Measurements from ENCODE around the gene ZNF470.

Gene ZNF470

DNA sequence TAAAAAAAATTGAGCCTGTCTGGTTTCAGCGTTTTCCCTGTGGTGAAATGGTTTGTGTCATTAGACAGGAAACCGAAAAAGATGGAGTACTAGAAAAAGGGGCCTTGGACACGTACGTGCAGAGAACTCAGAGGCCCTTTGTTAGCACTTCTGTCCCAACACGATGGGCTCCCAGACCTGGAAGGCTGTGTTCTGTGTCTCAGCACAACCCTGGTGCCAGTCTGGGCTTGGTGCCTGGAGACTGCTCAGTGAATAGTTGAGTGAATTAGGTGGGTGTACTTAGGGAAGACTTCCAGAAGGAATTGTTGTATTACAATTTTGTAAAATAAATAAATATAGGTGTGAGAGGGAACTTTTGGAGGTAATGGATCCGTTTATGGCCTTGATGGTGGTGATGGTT, 36.6 kb downstream of the ZNF470 start:
- H3K27me3 ChIP-seq (ENCODE audit: control insufficient read depth, insufficient read depth, low read length, poor library complexity, severe bottlenecking): no peaks in the 10 kb centered on the region
- no peak overlapping the region for H3K27ac ChIP-seq (ENCODE audit: insufficient read depth, low read depth, low read length, poor library complexity, severe bottlenecking)
- no peak overlapping the region for H3K4me3 ChIP-seq (ENCODE audit: insufficient read depth, low read depth, low read length)
- peaks cover 4% of the 10 kb centered on the region for H3K9me3 ChIP-seq (ENCODE audit: control insufficient read depth, low read length)
- no peaks in the 10 kb centered on the region for H3K4me1 ChIP-seq (ENCODE audit: control insufficient read depth, insufficient read depth, low read length)
- 78 to 80% methylated on average over 5 to 6 of the region's 6 CpGs for WGBS, 2 experiments
- peaks cover 29% of the 10 kb centered on the region for H3K36me3 ChIP-seq (ENCODE audit: control insufficient read depth, insufficient read depth, low read length)

DNA sequence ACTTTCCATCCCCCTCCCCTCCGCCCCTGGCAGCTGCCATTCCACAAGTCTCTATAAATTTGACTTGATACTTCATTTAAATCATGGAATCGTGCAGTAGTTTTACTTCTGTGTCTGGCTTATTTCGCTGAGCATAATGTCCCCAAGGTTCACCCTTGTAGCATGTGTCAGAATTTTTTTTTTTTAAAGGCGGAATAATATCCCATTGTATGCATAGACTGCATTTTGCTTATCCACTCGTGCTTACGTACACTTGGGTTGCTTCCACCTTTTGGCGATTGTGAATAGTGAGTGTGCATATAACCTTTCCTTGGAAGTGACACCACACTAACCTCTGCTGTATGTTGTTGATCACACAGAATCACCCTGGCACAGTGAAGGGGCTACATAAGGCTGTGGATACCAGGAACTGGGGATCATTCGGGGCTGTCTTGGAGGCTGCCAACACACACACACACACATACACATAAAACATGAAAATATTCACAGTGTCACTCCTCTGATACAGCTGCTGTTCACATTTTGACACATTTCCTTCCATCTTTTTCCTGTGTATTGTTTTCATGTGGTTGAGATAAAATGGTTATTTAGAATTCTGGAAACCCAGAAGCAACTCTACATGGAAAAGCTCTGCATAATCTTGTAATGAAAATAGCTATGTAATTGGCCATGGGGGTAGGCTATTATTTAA, 41.2 kb downstream of the ZNF470 start:
- no peaks in the 10 kb centered on the region for H3K4me1 ChIP-seq (ENCODE audit: control insufficient read depth, insufficient read depth, low read length)
- no peak overlapping the region for H3K4me3 ChIP-seq (ENCODE audit: insufficient read depth, low read depth, low read length)
- H3K36me3 ChIP-seq (ENCODE audit: control insufficient read depth, insufficient read depth, low read length): peaks cover 6% of the 10 kb centered on the region
- H3K9me3 ChIP-seq (ENCODE audit: control insufficient read depth, low read length): peaks cover 2% of the 10 kb centered on the region
- no peaks in the 10 kb centered on the region for H3K27me3 ChIP-seq (ENCODE audit: control insufficient read depth, insufficient read depth, low read length, poor library complexity, severe bottlenecking)
- no peak overlapping the region for H3K27ac ChIP-seq (ENCODE audit: insufficient read depth, low read depth, low read length, poor library complexity, severe bottlenecking)
- 95 to 96% methylated on average over 8 of the region's 8 CpGs for WGBS, 2 experiments

DNA sequence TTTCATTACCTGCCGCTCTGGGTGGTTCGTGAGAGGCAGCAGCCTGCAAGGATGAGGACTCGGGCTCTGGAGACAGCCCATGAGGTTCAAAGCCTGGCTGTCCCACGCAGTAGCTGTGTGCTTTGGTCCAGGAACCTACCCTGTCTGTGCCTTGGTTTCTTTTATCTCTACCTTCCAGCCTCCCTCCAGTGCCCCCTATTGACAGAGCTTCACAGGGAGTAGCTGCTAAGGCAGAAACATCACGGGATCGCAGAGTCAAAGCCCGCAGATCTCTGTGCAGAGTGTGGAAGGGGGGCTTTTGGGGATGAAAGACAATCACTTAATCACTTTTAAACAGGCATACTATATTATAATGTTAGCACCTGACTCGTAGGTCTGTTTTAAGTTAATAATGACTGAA, 44.0 kb downstream of the ZNF470 start:
- Histone ChIP-seq H3K4me3 (ENCODE audit: insufficient read depth, low read depth, low read length) (no peak overlapping the region), H3K27ac (ENCODE audit: insufficient read depth, low read depth, low read length, poor library complexity, severe bottlenecking) (no peak overlapping the region), H3K36me3 (ENCODE audit: control insufficient read depth, insufficient read depth, low read length) (peaks cover 13% of the 10 kb centered on the region), H3K4me1 (ENCODE audit: control insufficient read depth, insufficient read depth, low read length) (no peaks in the 10 kb centered on the region), H3K9me3 (ENCODE audit: control insufficient read depth, low read length) (no peaks in the 10 kb centered on the region), H3K27me3 (ENCODE audit: control insufficient read depth, insufficient read depth, low read length, poor library complexity, severe bottlenecking) (no peaks in the 10 kb centered on the region)
- 83 to 84% methylated on average over 8 of the region's 8 CpGs for WGBS, 2 experiments

- Histone ChIP-seq H3K27ac (ENCODE audit: insufficient read depth, low read depth, low read length, poor library complexity, severe bottlenecking) (no peak overlapping the region), H3K27me3 (ENCODE audit: control insufficient read depth, insufficient read depth, low read length, poor library complexity, severe bottlenecking) (no peaks in the 10 kb centered on the region), H3K36me3 (ENCODE audit: control insufficient read depth, insufficient read depth, low read length) (peaks cover 17% of the 10 kb centered on the region), H3K9me3 (ENCODE audit: control insufficient read depth, low read length) (no peaks in the 10 kb centered on the region), H3K4me3 (ENCODE audit: insufficient read depth, low read depth, low read length) (no peak overlapping the region), H3K4me1 (ENCODE audit: control insufficient read depth, insufficient read depth, low read length) (no peaks in the 10 kb centered on the region)
- WGBS, 2 experiments: 93% methylated on average over 2 of the region's 2 CpGs
Observed at GRCh38 chr19:56612737-56613136, 45.5 kb downstream of the ZNF470 start.

GRCh38 chr19:56613639-56614038, 46.4 kb downstream of the ZNF470 start:
- 92 to 93% methylated on average over 5 of the region's 5 CpGs for WGBS, 2 experiments
- no peak overlapping the region for H3K27ac ChIP-seq (ENCODE audit: insufficient read depth, low read depth, low read length, poor library complexity, severe bottlenecking)
- H3K9me3 ChIP-seq (ENCODE audit: control insufficient read depth, low read length): no peaks in the 10 kb centered on the region
- no peak overlapping the region for H3K4me3 ChIP-seq (ENCODE audit: insufficient read depth, low read depth, low read length)
- no peaks in the 10 kb centered on the region for H3K27me3 ChIP-seq (ENCODE audit: control insufficient read depth, insufficient read depth, low read length, poor library complexity, severe bottlenecking)
- H3K4me1 ChIP-seq (ENCODE audit: control insufficient read depth, insufficient read depth, low read length): no peaks in the 10 kb centered on the region
- peaks cover 20% of the 10 kb centered on the region for H3K36me3 ChIP-seq (ENCODE audit: control insufficient read depth, insufficient read depth, low read length)

DNA sequence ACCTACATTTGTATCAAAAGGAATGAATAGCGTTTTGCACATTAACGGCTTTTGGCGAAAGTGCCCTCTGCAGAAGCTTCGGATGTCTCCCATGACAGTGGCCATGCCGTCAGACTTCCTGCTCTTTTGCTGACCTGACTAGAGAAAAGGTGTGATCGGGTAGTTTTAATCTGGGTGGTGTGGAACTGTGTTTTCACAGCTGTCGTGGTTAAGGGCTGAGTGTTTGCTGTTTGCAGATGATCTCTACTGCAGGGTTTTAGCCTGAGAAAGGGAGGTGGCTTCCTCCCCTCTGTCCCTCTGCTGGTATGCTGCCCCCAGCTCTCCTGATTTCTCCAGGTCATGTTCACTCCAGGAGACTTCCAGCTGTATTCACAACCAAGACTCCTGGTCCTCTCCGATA, 50.3 kb downstream of the ZNF470 start:
- Histone ChIP-seq H3K4me1 (ENCODE audit: control insufficient read depth, insufficient read depth, low read length) (no peaks in the 10 kb centered on the region), H3K27ac (ENCODE audit: insufficient read depth, low read depth, low read length, poor library complexity, severe bottlenecking) (no peak overlapping the region), H3K36me3 (ENCODE audit: control insufficient read depth, insufficient read depth, low read length) (peaks cover 35% of the 10 kb centered on the region), H3K4me3 (ENCODE audit: insufficient read depth, low read depth, low read length) (no peak overlapping the region), H3K9me3 (ENCODE audit: control insufficient read depth, low read length) (no peaks in the 10 kb centered on the region), H3K27me3 (ENCODE audit: control insufficient read depth, insufficient read depth, low read length, poor library complexity, severe bottlenecking) (no peaks in the 10 kb centered on the region)
- WGBS, 2 experiments: 94 to 95% methylated on average over 8 of the region's 8 CpGs

- no peaks in the 10 kb centered on the region for H3K27me3 ChIP-seq (ENCODE audit: control insufficient read depth, insufficient read depth, low read length, poor library complexity, severe bottlenecking)
- H3K36me3 ChIP-seq (ENCODE audit: control insufficient read depth, insufficient read depth, low read length): peaks cover 45% of the 10 kb centered on the region
- WGBS, 2 experiments: 81 to 83% methylated on average over 8 of the region's 8 CpGs
- no peaks in the 10 kb centered on the region for H3K4me1 ChIP-seq (ENCODE audit: control insufficient read depth, insufficient read depth, low read length)
- no peak overlapping the region for H3K27ac ChIP-seq (ENCODE audit: insufficient read depth, low read depth, low read length, poor library complexity, severe bottlenecking)
- H3K9me3 ChIP-seq (ENCODE audit: control insufficient read depth, low read length): no peaks in the 10 kb centered on the region
- H3K4me3 ChIP-seq (ENCODE audit: insufficient read depth, low read depth, low read length): no peak overlapping the region
Observed at GRCh38 chr19:56619121-56619520, 51.9 kb downstream of the ZNF470 start.

DNA sequence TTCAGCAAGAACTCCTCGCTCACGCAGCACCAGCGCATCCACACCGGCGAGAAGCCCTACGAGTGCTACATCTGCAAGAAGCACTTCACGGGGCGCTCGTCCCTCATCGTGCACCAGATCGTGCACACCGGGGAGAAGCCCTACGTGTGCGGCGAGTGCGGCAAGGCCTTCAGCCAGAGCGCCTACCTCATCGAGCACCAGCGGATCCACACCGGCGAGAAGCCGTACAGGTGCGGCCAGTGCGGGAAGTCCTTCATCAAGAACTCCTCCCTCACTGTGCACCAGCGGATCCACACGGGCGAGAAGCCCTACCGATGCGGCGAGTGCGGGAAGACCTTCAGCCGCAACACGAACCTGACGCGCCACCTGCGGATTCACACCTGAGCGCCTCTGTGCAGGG, 55.1 kb downstream of the ZNF470 start:
- peaks cover 48% of the 10 kb centered on the region for H3K36me3 ChIP-seq (ENCODE audit: control insufficient read depth, insufficient read depth, low read length)
- H3K27me3 ChIP-seq (ENCODE audit: control insufficient read depth, insufficient read depth, low read length, poor library complexity, severe bottlenecking): no peaks in the 10 kb centered on the region
- H3K9me3 ChIP-seq (ENCODE audit: control insufficient read depth, low read length): peaks cover 3% of the 10 kb centered on the region
- WGBS, 2 experiments: 96 to 97% methylated on average over 37 of the region's 37 CpGs
- H3K4me1 ChIP-seq (ENCODE audit: control insufficient read depth, insufficient read depth, low read length): no peaks in the 10 kb centered on the region
- H3K4me3 ChIP-seq (ENCODE audit: insufficient read depth, low read depth, low read length): no peak overlapping the region
- no peak overlapping the region for H3K27ac ChIP-seq (ENCODE audit: insufficient read depth, low read depth, low read length, poor library complexity, severe bottlenecking)

- 87 to 89% methylated on average over 8 to 9 of the region's 9 CpGs for WGBS, 2 experiments
- no peaks in the 10 kb centered on the region for H3K4me1 ChIP-seq (ENCODE audit: control insufficient read depth, insufficient read depth, low read length)
- peaks cover 3% of the 10 kb centered on the region for H3K9me3 ChIP-seq (ENCODE audit: control insufficient read depth, low read length)
- no peak overlapping the region for H3K27ac ChIP-seq (ENCODE audit: insufficient read depth, low read depth, low read length, poor library complexity, severe bottlenecking)
- no peak overlapping the region for H3K4me3 ChIP-seq (ENCODE audit: insufficient read depth, low read depth, low read length)
- peaks cover 42% of the 10 kb centered on the region for H3K36me3 ChIP-seq (ENCODE audit: control insufficient read depth, insufficient read depth, low read length)
- H3K27me3 ChIP-seq (ENCODE audit: control insufficient read depth, insufficient read depth, low read length, poor library complexity, severe bottlenecking): no peaks in the 10 kb centered on the region
Observed at GRCh38 chr19:56623006-56623405, 55.7 kb downstream of the ZNF470 start.

- no peaks in the 10 kb centered on the region for H3K27me3 ChIP-seq (ENCODE audit: control insufficient read depth, insufficient read depth, low read length, poor library complexity, severe bottlenecking)
- 93 to 94% methylated on average over 8 of the region's 9 CpGs for WGBS, 2 experiments
- peaks cover 41% of the 10 kb centered on the region for H3K36me3 ChIP-seq (ENCODE audit: control insufficient read depth, insufficient read depth, low read length)
- no peak overlapping the region for H3K4me3 ChIP-seq (ENCODE audit: insufficient read depth, low read depth, low read length)
- no peak overlapping the region for H3K27ac ChIP-seq (ENCODE audit: insufficient read depth, low read depth, low read length, poor library complexity, severe bottlenecking)
- peaks cover 7% of the 10 kb centered on the region for H3K9me3 ChIP-seq (ENCODE audit: control insufficient read depth, low read length)
- H3K4me1 ChIP-seq (ENCODE audit: control insufficient read depth, insufficient read depth, low read length): no peaks in the 10 kb centered on the region
Observed at GRCh38 chr19:56625708-56626107, 58.4 kb downstream of the ZNF470 start.

DNA sequence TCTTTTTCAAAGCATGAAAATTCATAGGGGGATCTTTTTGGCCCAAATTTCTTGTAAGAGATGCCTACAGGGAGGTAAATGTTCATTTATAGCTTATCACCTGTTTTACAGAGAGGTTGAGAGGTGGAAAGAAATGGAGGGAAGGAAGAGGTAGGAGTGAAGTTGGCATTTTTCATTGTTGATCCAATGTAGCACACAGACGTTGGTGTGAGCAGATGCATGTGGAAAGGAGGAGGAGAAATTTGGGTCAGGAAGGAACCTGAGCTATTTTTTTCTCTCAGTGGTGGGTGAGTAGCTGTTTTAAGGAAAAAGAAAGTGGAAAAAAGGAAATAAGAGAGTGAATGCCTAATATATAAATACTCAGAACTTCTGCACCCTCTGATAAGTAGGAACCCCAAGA, 65.8 kb downstream of the ZNF470 start:
- Histone ChIP-seq H3K4me1 (ENCODE audit: control insufficient read depth, insufficient read depth, low read length) (no peaks in the 10 kb centered on the region), H3K4me3 (ENCODE audit: insufficient read depth, low read depth, low read length) (no peak overlapping the region), H3K9me3 (ENCODE audit: control insufficient read depth, low read length) (peaks cover 17% of the 10 kb centered on the region), H3K36me3 (ENCODE audit: control insufficient read depth, insufficient read depth, low read length) (no peaks in the 10 kb centered on the region), H3K27me3 (ENCODE audit: control insufficient read depth, insufficient read depth, low read length, poor library complexity, severe bottlenecking) (no peaks in the 10 kb centered on the region), H3K27ac (ENCODE audit: insufficient read depth, low read depth, low read length, poor library complexity, severe bottlenecking) (no peak overlapping the region)
- WGBS, 2 experiments: 32 to 36% methylated on average over 1 of the region's 1 CpG

Data from ectodermal cell (in vitro differentiated cells).